GM21825 (cell line): ENCODE measurements around the gene LUZP2.

Experiments
- ATAC-seq: cut with Tn5 transposase; IDR thresholded peaks from one replicate; pipeline ENCODE4 v1.9.1; 2021; ENCODE audit warnings: mild to moderate bottlenecking, moderate library complexity; ENCODE audit not compliant: unreplicated experiment

The LUZP2 gene

GRCh38 chr11:24628224-24628776, 131.4 kb downstream of the LUZP2 start:
- no peak for ATAC-seq

DNA sequence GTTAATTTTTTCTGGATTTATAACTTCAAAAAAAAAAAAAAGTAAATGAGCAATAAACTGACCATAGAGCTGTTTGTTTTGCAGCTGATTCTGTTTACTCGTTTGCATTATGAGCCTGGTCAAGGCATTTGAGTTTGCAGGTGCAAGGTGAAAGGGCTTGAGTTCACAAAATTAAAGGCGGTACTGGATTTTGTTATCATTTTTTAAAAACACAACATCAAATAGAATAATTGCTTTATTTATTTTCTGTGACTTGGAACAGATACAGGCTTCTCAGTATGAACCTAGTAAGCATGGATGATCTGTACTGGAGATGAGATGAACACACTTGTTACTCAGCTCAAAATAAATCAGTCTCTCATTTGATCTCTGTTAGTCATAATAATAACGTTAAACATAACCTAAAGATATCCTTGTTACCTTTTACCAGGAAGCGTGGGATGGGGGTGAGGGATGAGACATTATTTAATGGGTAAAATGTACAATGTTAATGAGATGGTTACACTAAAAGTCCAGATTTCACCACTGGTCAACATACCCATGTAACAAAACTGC, 137.8 kb downstream of the LUZP2 start:
- no peak for ATAC-seq

DNA sequence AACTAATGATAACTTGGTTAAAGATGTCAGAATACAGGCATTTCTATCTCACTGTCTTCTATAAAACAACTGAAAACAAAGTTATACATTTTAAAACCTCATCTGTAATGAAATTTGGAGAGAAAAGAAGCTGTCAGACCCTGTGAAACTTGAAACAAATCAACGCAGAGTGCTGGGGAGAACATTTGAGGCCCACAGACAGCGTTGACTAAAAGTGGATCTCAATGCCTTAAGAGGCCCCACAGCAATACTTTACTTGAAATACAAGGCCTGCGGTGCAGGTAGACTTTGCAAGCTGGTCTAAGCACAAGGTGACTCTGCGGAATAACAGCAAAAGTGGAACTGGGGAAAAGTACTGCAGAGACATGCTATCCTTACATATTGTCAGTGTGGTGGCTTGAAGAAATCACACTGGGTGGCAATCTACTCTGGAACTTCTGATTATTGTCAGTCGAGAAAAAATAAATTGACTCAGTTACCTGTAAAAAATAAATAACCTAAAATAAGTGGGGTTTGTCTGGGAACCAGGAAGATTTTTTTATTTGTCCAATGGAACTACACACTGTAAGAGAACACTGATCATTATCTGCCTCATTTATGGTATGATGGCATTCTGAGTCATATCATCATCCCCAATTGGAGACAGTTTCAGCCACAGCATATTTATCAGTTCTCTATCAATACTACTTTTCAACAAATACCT, 138.9 kb downstream of the LUZP2 start:
- ATAC-seq, result no peak

DNA sequence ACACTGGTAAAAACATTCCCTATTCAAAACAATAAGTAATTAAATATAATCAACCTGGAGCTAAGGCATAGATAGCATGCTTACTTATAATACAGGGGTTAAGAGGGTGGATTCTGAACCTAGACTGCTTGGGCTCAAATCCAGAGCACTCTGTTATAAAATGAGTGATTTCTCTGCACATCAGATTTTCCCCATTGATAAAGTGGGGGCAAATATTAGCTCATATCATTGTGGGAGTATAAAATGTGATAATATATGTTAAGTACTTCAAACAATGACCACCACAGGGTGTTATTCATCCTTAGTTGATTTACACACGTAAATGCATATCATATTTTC, 139.4 kb downstream of the LUZP2 start:
- no peak for ATAC-seq

- no peak for ATAC-seq
Observed at GRCh38 chr11:24637520-24637919, 140.7 kb downstream of the LUZP2 start.

- ATAC-seq, result no peak
Observed at GRCh38 chr11:24642648-24643047, 145.8 kb downstream of the LUZP2 start.

GRCh38 chr11:24645563-24645962, 148.7 kb downstream of the LUZP2 start:
- no peak for ATAC-seq

- no peak for ATAC-seq
Observed at GRCh38 chr11:24651873-24652272, 155.0 kb downstream of the LUZP2 start.

DNA sequence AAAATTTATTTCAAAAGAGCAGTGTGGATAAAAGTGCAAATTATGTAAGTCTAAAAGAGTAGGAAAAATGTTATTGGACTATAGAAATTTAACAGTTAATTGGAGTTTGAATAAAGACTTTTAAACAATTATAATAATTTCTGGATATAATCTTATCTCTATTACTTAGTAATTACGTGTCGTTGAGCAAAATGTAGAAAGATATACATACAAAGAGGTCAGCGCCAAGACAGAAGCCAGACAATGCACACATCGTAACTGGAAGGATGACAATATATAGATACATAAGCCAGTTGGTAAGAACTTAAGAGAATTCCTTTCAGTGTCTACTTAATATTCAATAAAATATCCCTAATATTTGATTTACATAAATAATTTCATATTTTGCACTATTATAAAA, 157.0 kb downstream of the LUZP2 start:
- ATAC-seq, result no peak

DNA sequence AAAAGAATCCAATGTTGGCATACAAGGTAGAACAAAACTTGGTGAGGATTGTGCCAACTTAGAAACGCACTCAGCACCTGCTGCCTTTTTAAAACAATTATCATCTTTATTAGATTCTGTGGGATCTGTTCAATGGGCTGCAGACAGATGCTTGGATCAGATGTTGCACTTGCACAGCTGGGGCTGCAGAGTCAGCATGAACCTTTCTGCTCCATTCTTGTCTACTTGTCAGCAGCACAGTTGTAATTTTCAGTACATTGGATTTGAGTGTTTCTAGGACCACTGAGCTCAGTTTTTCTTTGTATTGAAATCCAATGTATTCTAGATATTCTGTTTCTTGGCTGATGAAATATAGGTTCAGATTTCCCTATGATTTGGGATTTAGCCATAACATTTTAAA, 164.5 kb downstream of the LUZP2 start:
- no peak for ATAC-seq

DNA sequence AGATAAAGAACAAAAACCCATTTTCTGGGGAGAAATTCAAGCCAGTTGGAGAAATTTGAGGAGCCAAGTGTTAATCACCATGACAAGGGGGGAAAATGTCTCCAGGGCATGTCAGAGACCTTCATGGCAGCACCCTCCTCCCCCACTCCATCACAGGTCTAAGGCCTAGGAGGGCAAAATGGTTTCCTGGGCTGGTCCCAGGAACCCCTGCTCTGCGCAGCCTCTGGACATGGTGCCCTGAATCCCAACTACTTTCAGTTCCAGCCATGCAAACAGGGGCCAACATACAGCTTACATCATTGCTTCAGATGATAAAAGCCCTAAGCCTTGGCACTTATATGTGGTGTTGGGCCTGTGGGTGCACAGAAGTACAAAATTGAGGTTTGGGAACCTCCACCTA, 167.5 kb downstream of the LUZP2 start:
- ATAC-seq, result no peak

DNA sequence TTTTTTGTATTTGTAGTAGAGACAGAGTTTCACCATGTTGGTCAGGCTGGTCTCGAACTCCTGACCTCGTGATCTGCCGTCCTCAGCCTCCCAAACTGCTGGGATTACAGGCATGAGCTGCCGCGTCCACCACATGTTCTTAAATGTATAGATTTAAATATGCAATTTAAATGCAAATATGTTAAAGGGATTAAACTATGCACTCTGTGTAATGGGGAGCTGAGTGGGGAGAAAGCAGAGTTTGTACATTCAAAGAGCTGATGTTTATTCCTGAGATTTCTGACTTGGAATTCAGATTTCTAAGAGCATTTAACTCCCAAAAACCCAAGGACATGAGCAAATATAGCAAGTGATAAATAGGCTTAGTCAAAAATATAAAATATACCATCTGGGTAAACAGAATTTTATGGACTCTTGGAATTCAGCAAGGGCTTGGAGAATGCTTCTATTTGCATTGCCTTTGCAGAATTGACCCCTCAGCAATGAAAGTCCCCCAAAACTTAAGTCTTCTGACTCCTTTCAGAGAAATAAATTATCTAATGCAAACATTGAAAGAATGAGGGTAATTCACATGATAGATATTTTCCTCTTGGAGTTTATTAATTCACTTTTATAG, 170.6 kb downstream of the LUZP2 start:
- no peak for ATAC-seq

DNA sequence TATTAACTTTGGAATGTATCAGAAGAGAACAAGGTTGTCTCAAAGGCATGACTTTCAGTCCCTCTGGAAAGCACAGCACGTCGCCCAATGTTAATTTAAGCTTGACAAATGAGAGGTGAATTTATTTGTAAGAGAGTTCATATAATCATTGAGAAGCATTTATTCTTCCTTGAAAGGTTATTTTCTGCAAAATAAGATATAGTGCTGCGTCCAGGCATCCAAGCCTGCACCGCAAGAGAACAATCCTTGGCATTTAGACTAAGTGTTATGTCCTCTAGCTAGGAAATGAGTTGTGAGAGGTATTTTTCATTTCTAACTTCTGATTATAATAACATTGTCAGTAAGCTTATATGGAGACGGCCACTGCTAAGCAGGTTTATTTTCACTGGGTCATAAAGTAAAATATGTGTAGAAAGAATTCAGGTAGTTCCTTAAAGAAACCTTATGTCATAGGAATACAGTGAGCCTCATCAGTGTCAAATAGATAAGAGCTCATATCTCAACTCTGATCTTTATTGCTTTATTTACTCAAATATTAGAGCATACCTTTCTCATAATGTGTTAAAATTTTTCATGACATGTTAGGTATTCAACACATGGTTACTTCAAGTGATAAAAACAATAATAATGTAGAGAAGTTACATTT, 182.0 kb downstream of the LUZP2 start:
- no peak for ATAC-seq

GRCh38 chr11:24679821-24680351, 183.0 kb downstream of the LUZP2 start:
- no peak for ATAC-seq

DNA sequence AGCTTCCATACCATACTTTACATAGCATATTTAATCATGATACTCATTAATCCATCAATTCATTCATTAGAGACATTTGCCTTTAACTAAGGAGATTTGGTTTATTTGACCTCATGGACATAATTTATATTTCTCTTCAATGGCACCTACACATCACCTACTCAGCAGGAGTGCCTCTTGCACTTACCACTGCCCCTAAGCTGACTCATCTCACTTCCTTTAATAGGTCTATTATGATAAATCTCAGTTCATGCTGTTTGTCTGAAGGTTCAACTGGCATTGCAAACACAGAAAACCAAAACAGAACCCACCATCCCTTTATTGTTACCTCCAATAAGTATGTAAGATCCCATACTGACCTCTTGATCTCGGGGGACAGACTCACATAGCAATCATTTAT, 186.7 kb downstream of the LUZP2 start:
- no peak for ATAC-seq

DNA sequence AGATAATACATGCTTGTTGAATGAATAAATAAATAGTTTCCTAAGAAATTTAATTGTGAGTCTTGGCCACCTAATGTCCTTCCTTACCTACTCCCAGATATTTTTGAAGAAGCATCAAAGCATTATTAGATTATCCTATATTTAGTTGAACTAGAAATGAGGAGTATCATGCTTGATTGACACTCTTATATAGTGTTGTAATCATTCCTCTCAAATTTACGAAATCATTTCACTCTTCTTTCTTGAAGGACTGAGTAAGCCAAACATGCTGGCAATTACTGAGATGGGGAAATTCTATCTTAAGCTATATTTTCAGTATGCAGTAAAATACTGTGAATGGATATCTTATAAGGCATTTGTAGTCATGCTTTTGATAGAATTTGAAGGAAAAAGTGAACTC, 189.0 kb downstream of the LUZP2 start:
- ATAC-seq, result no peak

GRCh38 chr11:24687531-24688147, 190.8 kb downstream of the LUZP2 start:
- no peak for ATAC-seq

DNA sequence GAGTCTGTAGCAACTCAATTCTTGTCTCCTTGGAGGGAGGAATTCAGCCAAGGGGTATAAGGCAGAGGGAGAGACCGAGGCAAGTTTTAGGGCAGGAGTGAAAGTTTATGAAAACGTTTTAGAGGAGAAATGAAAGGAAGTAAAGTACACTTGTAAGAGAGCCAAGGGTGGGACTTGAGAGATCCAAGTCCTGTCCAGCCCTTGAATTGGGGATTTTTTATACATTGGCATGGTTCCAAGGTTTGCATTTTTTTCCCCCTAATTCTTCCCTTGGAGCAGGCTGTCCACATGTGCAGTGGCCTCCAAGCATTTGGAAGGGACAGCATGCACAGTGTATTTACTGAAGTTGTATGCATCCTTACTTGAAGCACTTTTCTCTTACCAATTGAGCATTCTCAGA, 192.1 kb downstream of the LUZP2 start:
- no peak for ATAC-seq

- no peak for ATAC-seq
Observed at GRCh38 chr11:24697522-24698111, 200.8 kb downstream of the LUZP2 start.

GRCh38 chr11:24704716-24705115, 207.9 kb downstream of the LUZP2 start:
- ATAC-seq, result no peak

DNA sequence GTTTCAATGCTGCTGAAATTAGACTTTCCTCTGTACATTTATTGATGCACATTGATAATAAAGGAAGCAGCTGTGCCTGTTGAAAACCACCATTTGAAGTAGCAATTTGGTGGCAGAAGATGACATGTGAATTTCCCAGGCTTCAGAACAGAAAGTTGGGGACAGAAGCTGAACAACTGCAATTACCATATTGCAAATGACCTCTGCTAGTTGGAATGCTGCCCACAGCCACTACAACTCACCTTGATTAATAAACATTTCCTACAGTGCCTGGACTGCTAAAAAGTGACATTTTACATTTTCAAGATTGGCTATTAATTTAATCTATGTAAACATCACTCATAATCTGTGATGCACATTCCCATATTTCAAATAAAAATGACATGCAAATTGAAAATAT, 208.6 kb downstream of the LUZP2 start:
- no peak for ATAC-seq
